Activated CD4-positive, alpha-beta T cell treated with anti-CD3 and anti-CD28 coated beads, Interleukin-2, amount 10 ng/mL, durations not matched to agents 24 days and 14 days (primary cell): ENCODE results near the gene CD151. TPM values are rescaled to one million over a fixed set of nuclear protein-coding genes. Genes with fewer than 3 reads are reported as not detected.

Source experiments
- DNase-seq: peaks from one replicate; pipeline ENCODE4 v3.0.0; 2022
- H3K27ac Mint-ChIP-seq: one replicate; pipeline ENCODE4 v1.8.0; 2022; ENCODE audit warnings: mild to moderate bottlenecking, mixed read lengths
- H3K27me3 Mint-ChIP-seq: one replicate; pipeline ENCODE4 v1.8.0; 2022; ENCODE audit warnings: mixed read lengths
- H3K36me3 Mint-ChIP-seq: one replicate; pipeline ENCODE4 v1.8.0; 2022; ENCODE audit warnings: low read depth, mild to moderate bottlenecking, mixed read lengths
- H3K4me1 Mint-ChIP-seq: one replicate; pipeline ENCODE4 v1.8.0; 2021; ENCODE audit warnings: mixed read lengths
- H3K4me3 Mint-ChIP-seq: one replicate; pipeline ENCODE4 v1.8.0; 2022; ENCODE audit warnings: mild to moderate bottlenecking, moderate library complexity, mixed read lengths
- H3K9me3 Mint-ChIP-seq: one replicate; pipeline ENCODE4 v1.8.0; 2021; ENCODE audit warnings: mixed read lengths
- intact Hi-C: fragments of 100-400 bp; cut with micrococcal nuclease; formaldehyde crosslinking; loops from one replicate; pipeline ENCODE4 v1.15.1; 2023
- total RNA-seq: library from RNA; stranded (reverse); gene quantifications from 2 replicates; pipeline ENCODE4 v1.2.3, GENCODE V29; 2022

Gene CD151
- total RNA-seq, 1 donor from 2014 or later = 81.0 TPM

DNA sequence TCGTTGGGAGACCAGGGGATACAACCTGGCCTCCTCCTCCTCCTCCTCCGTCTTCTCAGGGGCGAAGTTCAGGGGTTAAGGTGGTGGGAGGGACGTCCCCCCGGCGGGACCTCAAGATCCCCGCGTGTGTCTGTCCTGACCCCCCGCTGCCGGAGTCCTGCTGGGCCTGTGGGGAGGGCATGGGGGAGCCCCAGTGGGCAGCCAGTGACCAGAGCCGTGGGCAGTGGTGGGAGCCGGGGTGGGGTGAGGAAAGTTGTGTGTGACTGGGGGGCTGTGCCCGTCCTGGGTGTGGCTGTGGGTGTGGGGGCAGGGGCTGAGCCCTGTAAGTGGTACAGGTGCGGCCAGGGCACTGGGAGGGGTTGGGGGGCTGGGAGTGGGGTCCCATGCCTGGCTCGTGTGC lies 20.0 kb downstream of the CD151 start:
- Mint-ChIP-seq H3K4me1 (peaks cover 3% of the 10 kb centered on the region), H3K27me3 (peaks cover 7% of the 10 kb centered on the region), H3K4me3 (no peak overlapping the region), H3K36me3 (no peaks in the 10 kb centered on the region), H3K9me3 (no peaks in the 10 kb centered on the region), H3K27ac (no peak overlapping the region)
- intact Hi-C loops = no loop called here
- DNase-seq = no peak

DNA sequence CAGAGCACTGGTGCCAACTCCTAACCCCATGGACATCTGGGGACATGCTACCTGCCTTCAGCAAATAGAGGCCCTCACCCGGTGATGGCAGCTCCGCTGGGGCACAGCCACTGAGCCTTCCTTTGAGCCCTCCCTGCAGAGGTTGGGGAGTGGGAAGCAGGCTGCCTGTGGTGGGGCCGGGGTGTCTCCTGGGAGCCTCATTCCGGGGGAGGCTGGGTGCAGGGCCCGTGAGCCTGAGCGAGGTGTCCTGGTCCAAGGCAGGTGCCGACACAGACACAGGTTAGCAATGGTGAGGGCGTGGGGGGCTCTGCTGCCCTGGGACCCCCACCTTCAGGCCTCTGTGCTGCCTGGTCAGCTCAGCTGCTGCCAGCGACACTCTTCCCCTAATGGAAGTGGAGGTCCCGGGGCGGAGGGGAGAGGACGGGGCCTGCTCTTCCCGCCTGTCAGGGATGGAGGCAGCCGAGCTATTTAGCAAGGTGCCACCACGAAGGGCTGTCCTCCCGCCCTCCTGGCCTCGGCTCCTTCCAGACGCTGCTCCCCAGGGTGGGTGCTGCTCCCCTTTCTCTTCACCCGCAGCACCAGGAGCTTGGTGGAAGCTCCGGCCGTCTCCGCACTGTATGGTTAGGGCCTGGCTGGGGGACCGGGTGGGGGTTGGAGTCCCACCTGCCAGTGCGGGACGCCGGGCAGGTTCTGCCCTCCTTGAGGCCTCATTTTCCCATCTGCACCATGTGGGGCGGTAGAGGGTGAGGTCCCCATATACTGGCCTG lies 21.1 kb downstream of the CD151 start:
- Mint-ChIP-seq H3K4me1 (no peaks in the 10 kb centered on the region), H3K4me3 (no peak overlapping the region), H3K27me3 (peaks cover 3% of the 10 kb centered on the region), H3K27ac (no peak overlapping the region), H3K36me3 (no peaks in the 10 kb centered on the region), H3K9me3 (no peaks in the 10 kb centered on the region)
- no peak for DNase-seq
- intact Hi-C loops = no loop called here

GRCh38 chr11:854601-855329 lies 22.0 kb downstream of the CD151 start:
- Mint-ChIP-seq H3K4me1 (no peaks in the 10 kb centered on the region), H3K36me3 (no peaks in the 10 kb centered on the region), H3K27me3 (no peaks in the 10 kb centered on the region), H3K9me3 (no peaks in the 10 kb centered on the region), H3K27ac (no peak overlapping the region), H3K4me3 (no peak overlapping the region)
- DNase-seq = no peak
- intact Hi-C loops = no loop called here

GRCh38 chr11:855330-855674 lies 22.6 kb downstream of the CD151 start:
- no peak for DNase-seq
- Mint-ChIP-seq H3K9me3 (no peaks in the 10 kb centered on the region), H3K27me3 (no peaks in the 10 kb centered on the region), H3K36me3 (no peaks in the 10 kb centered on the region), H3K4me1 (no peaks in the 10 kb centered on the region), H3K4me3 (no peak overlapping the region), H3K27ac (no peak overlapping the region)
- intact Hi-C loops = no loop called here

DNA sequence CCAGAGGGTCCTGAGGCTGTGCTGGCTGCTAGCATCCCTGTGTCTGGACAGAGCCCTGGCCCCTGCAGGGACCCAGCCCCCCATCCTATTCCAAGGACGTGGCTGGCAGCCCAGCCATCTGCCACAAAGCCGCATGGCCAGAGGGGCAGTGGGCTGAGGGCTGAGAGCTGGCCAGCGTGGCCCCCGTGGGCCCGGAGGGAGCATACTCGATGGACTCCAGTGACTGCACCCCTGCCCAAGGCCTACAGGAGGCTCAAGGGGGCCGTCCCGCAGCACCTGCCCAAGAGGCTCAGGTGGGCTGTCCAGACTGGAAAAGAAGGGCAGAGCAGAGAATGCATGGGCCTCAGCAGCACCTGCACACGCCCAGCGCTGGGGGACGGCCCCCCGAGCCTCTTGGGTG lies 23.0 kb downstream of the CD151 start:
- no peak overlapping the region for H3K4me3 Mint-ChIP-seq
- H3K36me3 Mint-ChIP-seq = no peaks in the 10 kb centered on the region
- intact Hi-C loops = no loop called here
- H3K27me3 Mint-ChIP-seq = no peaks in the 10 kb centered on the region
- no peaks in the 10 kb centered on the region for H3K9me3 Mint-ChIP-seq
- no peak for DNase-seq
- no peak overlapping the region for H3K27ac Mint-ChIP-seq
- H3K4me1 Mint-ChIP-seq = no peaks in the 10 kb centered on the region

DNA sequence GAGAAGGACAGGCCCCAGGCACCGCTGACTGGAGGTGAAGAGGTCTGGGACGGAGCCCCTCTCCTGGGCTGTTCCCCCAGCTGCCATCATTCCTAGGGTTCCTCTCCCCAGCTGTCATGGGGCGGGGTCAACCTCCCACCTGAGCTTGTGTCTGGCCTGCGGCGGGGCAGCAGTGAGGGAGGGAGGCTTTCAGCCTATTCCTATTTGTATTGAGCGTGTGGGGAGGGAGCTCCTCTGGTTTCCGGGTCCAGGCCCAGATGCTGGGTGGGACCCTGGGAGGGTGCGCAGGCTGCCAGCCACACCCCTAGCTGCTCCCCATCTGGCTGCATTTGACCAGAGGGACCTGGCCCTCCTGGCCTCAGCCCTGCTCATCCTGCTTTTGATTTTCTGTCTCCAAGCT lies 23.6 kb downstream of the CD151 start:
- no peaks in the 10 kb centered on the region for H3K4me1 Mint-ChIP-seq
- H3K27me3 Mint-ChIP-seq = no peaks in the 10 kb centered on the region
- intact Hi-C loops = no loop called here
- no peaks in the 10 kb centered on the region for H3K36me3 Mint-ChIP-seq
- H3K27ac Mint-ChIP-seq = no peak overlapping the region
- no peak overlapping the region for H3K4me3 Mint-ChIP-seq
- no peak for DNase-seq
- no peaks in the 10 kb centered on the region for H3K9me3 Mint-ChIP-seq

DNA sequence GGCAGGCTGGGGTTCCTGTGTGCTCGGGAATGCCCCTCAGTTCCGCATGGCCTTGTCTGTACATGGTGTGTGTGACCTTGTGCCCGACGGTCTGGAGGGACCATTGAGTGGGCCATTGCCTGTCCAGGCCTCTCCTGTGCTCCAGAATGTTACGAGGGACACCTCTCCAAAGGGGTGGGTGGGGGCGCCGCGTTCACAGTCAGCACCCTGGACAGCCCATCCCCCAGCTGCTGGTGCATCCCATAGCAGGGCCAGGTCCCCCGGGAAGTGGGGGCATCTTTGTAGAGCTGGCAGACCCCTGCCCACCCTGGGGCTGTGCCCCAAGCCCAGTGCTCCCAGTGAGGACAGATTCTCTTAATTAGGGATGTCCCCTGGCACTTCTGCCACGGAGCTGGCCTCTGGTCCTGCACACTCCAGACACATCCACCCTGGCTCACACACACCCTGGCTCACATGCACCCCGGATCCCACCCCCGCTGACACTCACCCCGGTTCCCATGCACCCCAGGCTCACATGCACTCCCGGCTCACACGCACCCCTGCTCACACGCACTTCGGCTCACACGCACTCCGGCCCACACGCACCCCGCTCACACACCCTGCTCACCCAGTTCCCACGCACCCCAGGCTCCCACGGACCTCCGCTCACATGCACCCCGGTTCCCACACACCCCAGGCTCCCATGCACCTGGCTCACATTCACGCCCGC lies 25.5 kb downstream of the CD151 start:
- no peak for DNase-seq
- Mint-ChIP-seq H3K27me3 (no peaks in the 10 kb centered on the region), H3K27ac (no peak overlapping the region), H3K4me3 (no peak overlapping the region), H3K4me1 (no peaks in the 10 kb centered on the region), H3K36me3 (no peaks in the 10 kb centered on the region), H3K9me3 (no peaks in the 10 kb centered on the region)
- intact Hi-C loops = no loop called here

DNA sequence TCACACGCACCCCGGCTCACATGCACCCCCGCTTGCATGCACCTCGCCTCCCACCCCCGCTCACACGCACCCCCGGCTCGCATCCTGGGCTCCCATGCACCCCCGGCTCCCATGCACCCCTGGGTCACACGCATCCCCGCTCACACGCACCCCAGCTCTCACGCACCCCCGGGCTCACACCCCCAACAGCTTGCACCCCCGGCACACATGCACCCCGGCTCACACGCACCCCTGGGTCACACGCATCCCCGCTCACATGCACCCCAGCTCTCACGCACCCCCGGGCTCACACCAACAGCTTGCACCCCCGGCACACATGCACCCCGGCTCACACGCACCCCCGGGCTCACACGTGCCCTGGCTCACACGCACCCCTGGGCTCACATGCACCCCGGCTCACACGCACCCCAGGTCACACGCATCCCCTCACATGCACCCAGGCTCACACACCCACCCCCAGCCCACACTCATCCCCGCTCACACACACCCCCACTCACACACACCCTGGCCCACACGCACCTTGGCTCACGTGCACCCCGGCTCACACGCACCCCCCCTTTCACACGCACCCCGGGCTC lies 26.1 kb downstream of the CD151 start:
- H3K9me3 Mint-ChIP-seq = no peaks in the 10 kb centered on the region
- no peaks in the 10 kb centered on the region for H3K27me3 Mint-ChIP-seq
- no peaks in the 10 kb centered on the region for H3K4me1 Mint-ChIP-seq
- intact Hi-C loops = no loop called here
- H3K4me3 Mint-ChIP-seq = no peak overlapping the region
- H3K36me3 Mint-ChIP-seq = no peaks in the 10 kb centered on the region
- no peak for DNase-seq
- H3K27ac Mint-ChIP-seq = no peak overlapping the region

GRCh38 chr11:859394-860131 lies 26.8 kb downstream of the CD151 start:
- H3K36me3 Mint-ChIP-seq = no peaks in the 10 kb centered on the region
- DNase-seq = no peak
- H3K9me3 Mint-ChIP-seq = no peaks in the 10 kb centered on the region
- H3K27ac Mint-ChIP-seq = no peak overlapping the region
- no peaks in the 10 kb centered on the region for H3K4me1 Mint-ChIP-seq
- intact Hi-C loops = no loop called here
- no peak overlapping the region for H3K4me3 Mint-ChIP-seq
- H3K27me3 Mint-ChIP-seq = no peaks in the 10 kb centered on the region

DNA sequence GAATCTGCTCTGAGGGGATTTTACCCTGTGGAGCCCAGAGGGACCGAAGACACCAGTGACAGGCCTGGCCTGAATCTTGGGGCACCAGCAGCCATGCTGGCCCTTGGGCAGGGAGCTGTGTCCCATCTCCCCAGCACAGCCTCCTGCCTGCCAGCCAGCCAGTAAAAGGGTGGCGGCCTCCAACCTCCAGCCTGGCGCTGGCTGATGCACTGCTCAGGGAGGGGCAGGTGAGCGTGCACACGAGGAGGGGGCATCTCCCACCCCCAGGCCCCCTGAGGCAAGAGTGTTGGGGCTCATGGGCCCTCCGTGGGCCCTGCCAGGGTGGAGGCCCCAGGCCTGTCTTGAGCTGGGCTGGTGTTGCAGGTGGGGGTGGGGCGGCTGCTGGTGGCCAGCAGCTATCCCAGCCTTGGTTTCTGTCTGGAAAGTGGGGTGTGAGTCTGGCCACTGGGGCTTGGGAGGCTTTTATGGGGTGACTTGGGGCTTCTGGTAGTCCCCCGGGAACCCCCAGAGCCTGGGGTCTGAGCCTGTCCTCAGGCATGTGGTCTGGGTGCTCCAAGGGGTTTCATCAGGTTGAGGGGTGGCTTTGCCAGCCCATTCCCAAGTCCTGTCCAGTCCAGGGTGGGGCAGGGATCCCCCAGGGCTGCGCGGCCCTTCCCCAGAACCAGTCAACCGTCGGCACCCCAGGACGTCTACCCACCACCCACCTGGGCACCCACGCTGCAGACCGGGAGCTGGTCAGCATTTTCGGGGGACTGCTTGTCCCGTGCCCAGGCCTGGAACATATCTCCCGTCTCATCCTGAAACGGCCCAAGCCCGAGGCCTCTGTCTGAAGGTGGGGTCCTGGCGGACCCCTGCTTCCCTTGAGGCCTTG lies 27.7 kb downstream of the CD151 start:
- H3K4me3 Mint-ChIP-seq = no peak overlapping the region
- no peaks in the 10 kb centered on the region for H3K36me3 Mint-ChIP-seq
- DNase-seq = no peak
- no peaks in the 10 kb centered on the region for H3K27me3 Mint-ChIP-seq
- H3K27ac Mint-ChIP-seq = no peak overlapping the region
- intact Hi-C loops = no loop called here
- H3K9me3 Mint-ChIP-seq = no peaks in the 10 kb centered on the region
- no peaks in the 10 kb centered on the region for H3K4me1 Mint-ChIP-seq

- intact Hi-C loops = no loop called here
- no peak for DNase-seq
- Mint-ChIP-seq H3K4me3 (no peak overlapping the region), H3K36me3 (no peaks in the 10 kb centered on the region), H3K9me3 (no peaks in the 10 kb centered on the region), H3K27me3 (no peaks in the 10 kb centered on the region), H3K27ac (no peak overlapping the region), H3K4me1 (no peaks in the 10 kb centered on the region)
These were observed 28.3 kb downstream of the CD151 start for GRCh38 chr11:861105-861479.

GRCh38 chr11:862081-862661 lies 29.4 kb downstream of the CD151 start:
- Mint-ChIP-seq H3K36me3 (no peaks in the 10 kb centered on the region), H3K4me1 (no peaks in the 10 kb centered on the region), H3K4me3 (no peak overlapping the region), H3K9me3 (no peaks in the 10 kb centered on the region), H3K27ac (no peak overlapping the region), H3K27me3 (no peaks in the 10 kb centered on the region)
- intact Hi-C loops = no loop called here
- no peak for DNase-seq

DNA sequence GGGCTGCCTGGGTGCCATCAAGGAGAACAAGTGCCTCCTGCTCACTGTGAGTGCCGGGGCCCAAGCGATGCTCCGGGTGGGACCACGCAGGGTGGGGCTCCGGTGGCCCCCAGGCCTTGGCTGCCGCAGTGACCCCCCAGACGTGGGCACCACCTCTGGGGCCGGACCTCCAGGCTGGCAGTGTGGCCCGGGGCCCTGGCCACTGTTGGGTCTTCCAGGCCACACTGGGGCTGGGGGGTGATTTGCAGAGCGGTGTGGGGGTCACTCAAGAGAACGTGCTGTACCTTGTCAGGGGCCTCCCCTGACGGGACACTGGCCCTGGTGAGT lies 29.9 kb downstream of the CD151 start:
- H3K9me3 Mint-ChIP-seq = no peaks in the 10 kb centered on the region
- DNase-seq = no peak
- no peak overlapping the region for H3K27ac Mint-ChIP-seq
- H3K27me3 Mint-ChIP-seq = no peaks in the 10 kb centered on the region
- H3K4me3 Mint-ChIP-seq = no peak overlapping the region
- no peaks in the 10 kb centered on the region for H3K4me1 Mint-ChIP-seq
- no peaks in the 10 kb centered on the region for H3K36me3 Mint-ChIP-seq
- intact Hi-C loops = no loop called here
